HG02623 (cell line): Measurements from ENCODE around the gene GALNT10.

Experiments
- ATAC-seq: cut with Tn5 transposase; IDR thresholded peaks from one replicate; pipeline ENCODE4 v1.9.1; 2021; ENCODE audit warnings: moderate library complexity; ENCODE audit not compliant: unreplicated experiment

The GALNT10 gene

GRCh38 chr5:154230526-154230925 is 40.0 kb downstream of the GALNT10 start:
- ATAC-seq, result no peak

GRCh38 chr5:154234551-154234950 is 44.0 kb downstream of the GALNT10 start:
- no peak for ATAC-seq

GRCh38 chr5:154236011-154236410 is 45.5 kb downstream of the GALNT10 start:
- no peak for ATAC-seq

- no peak for ATAC-seq
Observed at GRCh38 chr5:154236536-154237375, 46.2 kb downstream of the GALNT10 start.

GRCh38 chr5:154237376-154237743 is 46.8 kb downstream of the GALNT10 start:
- ATAC-seq, result no peak

GRCh38 chr5:154237946-154238345 is 47.4 kb downstream of the GALNT10 start:
- ATAC-seq, result no peak

- ATAC-seq, result peak; percentile 54
Observed at GRCh38 chr5:154238776-154239481, 48.4 kb downstream of the GALNT10 start.

- ATAC-seq, result no peak
Observed at GRCh38 chr5:154240595-154240994, 50.1 kb downstream of the GALNT10 start.

GRCh38 chr5:154241021-154241420 is 50.5 kb downstream of the GALNT10 start:
- ATAC-seq, result no peak

- ATAC-seq, result no peak
Observed at GRCh38 chr5:154242442-154242841, 51.9 kb downstream of the GALNT10 start.

GRCh38 chr5:154242964-154243376 is 52.4 kb downstream of the GALNT10 start:
- ATAC-seq, result peak; percentile 69

- no peak for ATAC-seq
Observed at GRCh38 chr5:154243736-154244135, 53.2 kb downstream of the GALNT10 start.

GRCh38 chr5:154244476-154244875 is 53.9 kb downstream of the GALNT10 start:
- no peak for ATAC-seq

- no peak for ATAC-seq
Observed at GRCh38 chr5:154248691-154249090, 58.2 kb downstream of the GALNT10 start.

GRCh38 chr5:154249826-154250225 is 59.3 kb downstream of the GALNT10 start:
- ATAC-seq, result no peak

GRCh38 chr5:154251529-154251928 is 61.0 kb downstream of the GALNT10 start:
- no peak for ATAC-seq

- ATAC-seq, result no peak
Observed at GRCh38 chr5:154253807-154254206, 63.3 kb downstream of the GALNT10 start.

- no peak for ATAC-seq
Observed at GRCh38 chr5:154254896-154255295, 64.4 kb downstream of the GALNT10 start.

GRCh38 chr5:154257046-154257445 is 66.5 kb downstream of the GALNT10 start:
- ATAC-seq, result no peak

GRCh38 chr5:154258531-154259217 is 68.1 kb downstream of the GALNT10 start:
- ATAC-seq, result no peak

- ATAC-seq, result no peak
Observed at GRCh38 chr5:154260224-154260927, 69.8 kb downstream of the GALNT10 start.
